A673 (cell line): ENCODE measurements around the gene NUP188.

Experiments
- CTCF ChIP-seq: fragments of 300-800, 200-600 bp; sonication (generic); conservative IDR thresholded peaks from 2 replicates; pipeline ENCODE4 v1.5.1; 2017; ENCODE audit warnings: low read depth, mild to moderate bottlenecking, antibody characterized with exemption, low read length, moderate library complexity, mixed read lengths
- EZH2 ChIP-seq: fragments of 200-600 bp; sonication (generic); IDR thresholded peaks from 2 replicates; pipeline ENCODE4 v1.6.1; 2017; ENCODE audit warnings: borderline replicate concordance, low read depth, mild to moderate bottlenecking, mixed read lengths, antibody characterized with exemption, low read length; ENCODE audit not compliant: poor library complexity, severe bottlenecking

DNA sequence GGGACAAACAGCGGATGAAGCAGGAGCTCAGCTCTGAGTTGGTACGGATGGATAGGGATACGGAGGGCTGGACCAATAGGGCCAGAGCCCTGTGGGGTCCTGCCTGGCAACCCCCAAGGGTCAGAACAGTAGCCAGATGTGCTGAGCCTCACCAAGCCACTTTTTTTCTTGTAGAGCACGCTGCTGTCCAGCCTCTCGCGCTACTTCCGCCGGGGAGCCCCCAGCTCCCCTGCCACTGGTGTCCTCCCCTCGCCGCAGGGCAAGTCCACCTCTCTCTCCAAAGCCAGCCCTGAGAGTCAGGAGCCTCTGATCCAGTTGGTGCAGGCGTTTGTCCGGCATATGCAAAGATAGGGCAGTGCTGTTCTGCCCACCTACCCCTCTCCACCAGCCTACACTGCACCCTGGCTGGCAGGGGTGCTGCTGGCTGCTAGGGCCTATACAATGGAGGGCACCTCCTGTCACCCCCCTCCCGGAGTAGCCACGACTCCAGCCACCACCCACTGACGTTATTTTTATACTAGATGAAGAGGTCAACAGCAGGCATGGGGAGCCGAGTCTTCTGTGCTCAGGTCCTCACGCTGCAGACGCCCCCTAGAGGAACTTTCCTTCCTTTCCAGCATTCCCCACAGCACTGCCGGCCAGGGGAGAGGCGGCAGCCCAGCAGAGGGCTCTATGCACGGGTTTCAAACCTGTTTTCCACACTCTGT lies 59.0 kb downstream of the NUP188 start:
- TF ChIP-seq CTCF (peak; percentile 96), EZH2 (no peak)
